GM20000 (cell line): Measurements from ENCODE around the gene COL11A2.

Source experiments
- DNase-seq: peaks from one replicate; pipeline ENCODE4 v3.0.0; 2012; ENCODE audit warnings: low spot score
- CTCF ChIP-seq: IDR thresholded peaks from 2 replicates; pipeline ENCODE4 v1.5.1; 2012; ENCODE audit warnings: mild to moderate bottlenecking, control low read depth; ENCODE audit errors: extremely low read depth, missing control alignments

COL11A2 gene

GRCh38 chr6:33139596-33140206 lies 52.6 kb downstream of the COL11A2 start:
- no peak for TF ChIP-seq CTCF
- DNase-seq = no peak

- no peak for TF ChIP-seq CTCF
- no peak for DNase-seq
These were observed 55.9 kb downstream of the COL11A2 start for GRCh38 chr6:33136310-33136900.

- no peak for TF ChIP-seq CTCF
- DNase-seq = no peak
These were observed 60.2 kb downstream of the COL11A2 start for GRCh38 chr6:33132081-33132524.

GRCh38 chr6:33128318-33128717 lies 63.9 kb downstream of the COL11A2 start:
- peak; percentile 59 for DNase-seq
- no peak for TF ChIP-seq CTCF

- DNase-seq = peak; percentile 63
- peak; percentile 54 for TF ChIP-seq CTCF
These were observed 66.1 kb downstream of the COL11A2 start for GRCh38 chr6:33126101-33126714.

- TF ChIP-seq CTCF = no peak
- DNase-seq = no peak
These were observed 67.3 kb downstream of the COL11A2 start for GRCh38 chr6:33124947-33125346.

GRCh38 chr6:33124525-33124901 lies 67.8 kb downstream of the COL11A2 start:
- no peak for TF ChIP-seq CTCF
- no peak for DNase-seq
